Endothelial cell of umbilical vein (primary cell): ENCODE measurements around the gene DDR1.

ENCODE experiments used
- CTCF ChIP-seq, 2 donors: IDR thresholded peaks; 1 replicate in 1 of 2; 2 replicates in 1 of 2; pipeline ENCODE4 v1.5.1; 2011; ENCODE audit warnings: low read length in 2 of 2, mild to moderate bottlenecking in 2 of 2, moderate library complexity in 2 of 2, control low read depth in 1 of 2, inconsistent platforms in 1 of 2, low read depth in 1 of 2; ENCODE audit not compliant: insufficient read depth in 1 of 2; ENCODE audit errors: extremely low read depth in 1 of 2
- EZH2 ChIP-seq: IDR thresholded peaks from 2 replicates; pipeline ENCODE4 v1.6.1; 2012; ENCODE audit warnings: borderline replicate concordance, low read depth, mild to moderate bottlenecking, moderate library complexity, low read length, inconsistent platforms; ENCODE audit not compliant: severe bottlenecking
- FOS ChIP-seq: IDR thresholded peaks from 2 replicates; pipeline ENCODE4 v1.6.1; 2011; ENCODE audit warnings: mild to moderate bottlenecking, low read length, moderate library complexity, borderline replicate concordance; ENCODE audit not compliant: insufficient read depth
- JUN ChIP-seq: IDR thresholded peaks from 2 replicates; pipeline ENCODE4 v1.6.1; 2011; ENCODE audit warnings: borderline replicate concordance, low read depth; ENCODE audit not compliant: insufficient read length, insufficient read depth
- POLR2A ChIP-seq: IDR thresholded peaks from 2 replicates; pipeline ENCODE4 v1.6.1; 2012; ENCODE audit warnings: low read depth, mild to moderate bottlenecking, control low read depth, low read length
- POLR2AphosphoS5 ChIP-seq: IDR thresholded peaks from 2 replicates; pipeline ENCODE4 v1.6.1; 2012; ENCODE audit warnings: low read depth, mild to moderate bottlenecking, control low read depth, low read length, moderate library complexity; ENCODE audit not compliant: insufficient read depth

- TF ChIP-seq POLR2AphosphoS5: no peak
- TF ChIP-seq CTCF (IDR thresholded peaks at IDR 0.05; ENCODE audit: extremely low read depth in 1 of 2, insufficient read depth in 1 of 2, low read depth in 1 of 2, low read length in 2 of 2): no peak
- no peak for TF ChIP-seq POLR2A
- TF ChIP-seq JUN: no peak
- no peak for TF ChIP-seq EZH2
- TF ChIP-seq FOS: no peak
Observed at GRCh38 chr6:30901436-30901835, 17.1 kb downstream of the DDR1 start.
